H1 (cell line): ENCODE results near the gene DNAH12. TPM values are rescaled to one million over a fixed set of nuclear protein-coding genes. Genes with fewer than 3 reads are reported as not detected.
"Not testable (repeated sequence)": the region's sequence is repeated elsewhere in the genome, so short reads cannot be mapped to it uniquely, and the experiment has no call there.

ENCODE experiments used
- CTCF ChIA-PET: fragments of 300-600 bp; sonication (Branson Sonifier 250); formaldehyde crosslinking; loops from one replicate; lab custom pipeline; 2021; ENCODE audit not compliant: partially characterized antibody; lab: Charles Lee
- POLR2A ChIA-PET: fragments of 300-600 bp; sonication (Branson Sonifier 250); formaldehyde crosslinking; loops from one replicate; lab custom pipeline; 2021; ENCODE audit warnings: inconsistent platforms; ENCODE audit not compliant: partially characterized antibody; lab: Charles Lee
- DNase-seq, 2 experiments: peaks; one replicate each; pipeline versions ENCODE4 v3.0.0 to v3.0.0-alpha.2; 2010 to 2022; ENCODE audit warnings: low spot score in 2 of 2, low read depth in 1 of 2, mixed read lengths in 1 of 2
- FAIRE-seq: peaks from 2 replicates; lab custom pipeline; 2011; peaks lifted over from hg19 to GRCh38; lab: Jason Lieb, UNC
- H2AFZ ChIP-seq: 2 replicates; pipeline ENCODE4 v1.8.1; 2012; ENCODE audit warnings: low read length, inconsistent platforms
- H2AK5ac ChIP-seq: 2 replicates; pipeline ENCODE4 v1.6.1; 2013; ENCODE audit warnings: low read depth, low read length
- H2BK120ac ChIP-seq: replicated peaks from 2 replicates; pipeline ENCODE3; 2013; ENCODE audit warnings: low read depth, low read length, inconsistent platforms
- H2BK12ac ChIP-seq: 2 replicates; pipeline ENCODE4 v1.6.1; 2013; ENCODE audit warnings: low read depth, low read length
- H2BK15ac ChIP-seq: 2 replicates; pipeline ENCODE4 v1.6.1; 2013; ENCODE audit warnings: low read length
- H2BK20ac ChIP-seq: 2 replicates; pipeline ENCODE4 v1.6.1; 2013; ENCODE audit warnings: low read length
- H2BK5ac ChIP-seq: 2 replicates; pipeline ENCODE4 v1.6.1; 2013; ENCODE audit warnings: low read depth, low read length
- H3K14ac ChIP-seq: 2 replicates; pipeline ENCODE4 v1.6.1; 2013; ENCODE audit warnings: inconsistent platforms; ENCODE audit not compliant: insufficient read length
- H3K18ac ChIP-seq: 2 replicates; pipeline ENCODE4 v1.6.1; 2013; ENCODE audit warnings: low read length; ENCODE audit errors: extremely low read depth
- H3K23ac ChIP-seq: 2 replicates; pipeline ENCODE4 v1.6.1; 2013; ENCODE audit warnings: inconsistent platforms; ENCODE audit not compliant: insufficient read length
- H3K23me2 ChIP-seq: 2 replicates; pipeline ENCODE4 v1.6.1; 2013; ENCODE audit warnings: low read depth, low read length
- H3K27ac ChIP-seq: 2 replicates; pipeline ENCODE4 v1.6.1; 2011; ENCODE audit warnings: low read depth, low read length, inconsistent platforms
- H3K27me3 ChIP-seq, 4 experiments: replicated peaks in 1 of 4; 1 replicate in 1 of 4; 2 replicates in 3 of 4; pipeline versions ENCODE4 v1.6.1 to v1.8.1; 2011 to 2013; ENCODE audit warnings: low read length in 3 of 4, mild to moderate bottlenecking in 3 of 4, inconsistent platforms in 2 of 4, mixed read lengths in 2 of 4, moderate library complexity in 1 of 4; ENCODE audit not compliant: control insufficient read depth in 3 of 4, insufficient read depth in 3 of 4; ENCODE audit errors: extremely low read depth in 1 of 4
- H3K36me3 ChIP-seq, 4 experiments: 2 replicates each; pipeline versions ENCODE4 v1.6.1 to v1.8.1; 2011 to 2013; ENCODE audit warnings: mild to moderate bottlenecking in 4 of 4, low read length in 3 of 4, moderate library complexity in 2 of 4, control low read depth in 1 of 4, inconsistent platforms in 1 of 4; ENCODE audit not compliant: insufficient read depth in 4 of 4, control insufficient read depth in 2 of 4
- H3K4ac ChIP-seq: replicated peaks from 2 replicates; pipeline ENCODE3; 2013; ENCODE audit warnings: low read length, low read depth, mixed read lengths, inconsistent platforms; ENCODE audit not compliant: insufficient read length
- H3K4me1 ChIP-seq, 4 experiments: replicated peaks in 1 of 4; 1 replicate in 1 of 4; 2 replicates in 3 of 4; pipeline versions ENCODE4 v1.6.1 to v1.8.1; 2011 to 2013; ENCODE audit warnings: low read length in 3 of 4, inconsistent platforms in 2 of 4, mixed read lengths in 1 of 4; ENCODE audit not compliant: insufficient read depth in 4 of 4, control insufficient read depth in 3 of 4
- H3K4me2 ChIP-seq, 2 experiments: 2 replicates each; pipeline versions ENCODE4 v1.6.1 to v1.8.1; 2011 to 2013; ENCODE audit warnings: low read depth in 2 of 2, low read length in 2 of 2, control low read depth in 1 of 2, inconsistent platforms in 1 of 2, mild to moderate bottlenecking in 1 of 2; ENCODE audit not compliant: insufficient read depth in 1 of 2
- H3K4me3 ChIP-seq, 4 experiments: fragments of 200-600, 300-600 bp in 1 of 4; sonication (generic), shearing (Covaris generic), sonication (Bioruptor Twin) in 1 of 4; 2 replicates each; pipeline versions ENCODE4 v1.5.1 to v1.8.1; 2011 to 2016; ENCODE audit warnings: low read length in 4 of 4, low read depth in 3 of 4, control low read depth in 2 of 4, inconsistent platforms in 2 of 4, mild to moderate bottlenecking in 2 of 4, mixed read lengths in 1 of 4, moderate library complexity in 1 of 4; ENCODE audit not compliant: insufficient read depth in 2 of 4; ENCODE audit errors: extremely low read depth in 1 of 4
- H3K56ac ChIP-seq: replicated peaks from 2 replicates; pipeline ENCODE3; 2013; ENCODE audit warnings: low read depth, mild to moderate bottlenecking, mixed read lengths, low read length, inconsistent platforms; ENCODE audit not compliant: insufficient read length
- H3K79me1 ChIP-seq: 2 replicates; pipeline ENCODE4 v1.6.1; 2013; ENCODE audit warnings: low read depth, low read length, control low read depth
- H3K79me2 ChIP-seq, 2 experiments: 2 replicates each; pipeline versions ENCODE4 v1.6.1 to v1.8.1; 2012 to 2013; ENCODE audit warnings: low read length in 2 of 2, mild to moderate bottlenecking in 2 of 2, inconsistent platforms in 1 of 2; ENCODE audit not compliant: insufficient read depth in 2 of 2, control insufficient read depth in 1 of 2
- H3K9ac ChIP-seq, 4 experiments: replicated peaks in 1 of 4; 1 replicate in 1 of 4; 2 replicates in 3 of 4; pipeline versions ENCODE4 v1.6.1 to v1.8.1; 2011 to 2013; ENCODE audit warnings: low read depth in 3 of 4, low read length in 3 of 4, control low read depth in 2 of 4, mild to moderate bottlenecking in 2 of 4, moderate library complexity in 2 of 4, inconsistent platforms in 1 of 4; ENCODE audit errors: extremely low read depth in 1 of 4
- H3K9me3 ChIP-seq, 2 experiments: 2 replicates each; pipeline versions ENCODE4 v1.6.1 to v1.8.1; 2012 to 2013; ENCODE audit warnings: mild to moderate bottlenecking in 2 of 2, moderate library complexity in 2 of 2, control low read depth in 1 of 2, inconsistent platforms in 1 of 2, low read depth in 1 of 2, low read length in 1 of 2, mixed read lengths in 1 of 2; ENCODE audit not compliant: insufficient read depth in 2 of 2
- H4K20me1 ChIP-seq, 2 experiments: replicated peaks in 1 of 2; 2 replicates each; pipeline versions ENCODE3 to v1.8.1; 2011 to 2013; ENCODE audit warnings: inconsistent platforms in 2 of 2, low read length in 2 of 2, mild to moderate bottlenecking in 1 of 2; ENCODE audit not compliant: insufficient read depth in 2 of 2, control insufficient read depth in 1 of 2
- H4K5ac ChIP-seq: 2 replicates; pipeline ENCODE4 v1.6.1; 2013; ENCODE audit warnings: low read length, low read depth, mixed read lengths, inconsistent platforms; ENCODE audit not compliant: insufficient read length
- H4K8ac ChIP-seq: 2 replicates; pipeline ENCODE4 v1.8.0; 2013; ENCODE audit warnings: mild to moderate bottlenecking, moderate library complexity, low read length, inconsistent platforms; ENCODE audit not compliant: insufficient read depth; ENCODE audit errors: extremely low read depth
- H4K91ac ChIP-seq: replicated peaks from 2 replicates; pipeline ENCODE3; 2013; ENCODE audit warnings: low read length, mixed read lengths, inconsistent platforms; ENCODE audit not compliant: insufficient read length
- BACH1 ChIP-seq: IDR thresholded peaks from 2 replicates; pipeline ENCODE4 v1.6.1; 2012; ENCODE audit warnings: low read length, improper control_type of control experiment
- BCL11A ChIP-seq, 2 experiments: IDR thresholded peaks; one replicate each; pipeline ENCODE4 v1.6.1; 2011; ENCODE audit warnings: low read depth in 2 of 2, low read length in 2 of 2, mild to moderate bottlenecking in 2 of 2
- HDAC2 ChIP-seq, 2 experiments: fragments of 300-600 bp in 1 of 2; sonication (generic) in 1 of 2; IDR thresholded peaks; 2 replicates each; pipeline ENCODE4 v1.6.1; 2011 to 2012; ENCODE audit warnings: low read depth in 2 of 2, low read length in 2 of 2, mild to moderate bottlenecking in 2 of 2, moderate library complexity in 2 of 2, borderline replicate concordance in 1 of 2, inconsistent platforms in 1 of 2
- KDM5A ChIP-seq: fragments of 200-600 bp; IDR thresholded peaks from 2 replicates; pipeline ENCODE4 v1.7.1; 2012; ENCODE audit warnings: mild to moderate bottlenecking, low read length, inconsistent platforms, mixed read lengths
- RBBP5 ChIP-seq: IDR thresholded peaks from 2 replicates; pipeline ENCODE4 v1.7.1; 2012; ENCODE audit warnings: low read depth, mild to moderate bottlenecking, inconsistent platforms, low read length, moderate library complexity, borderline replicate concordance
- RNF2 ChIP-seq: fragments of 200-900, 300-1000 bp; sonication (generic); IDR thresholded peaks from 2 replicates; pipeline ENCODE4 v1.7.1; 2016; ENCODE audit warnings: borderline replicate concordance, low read depth, mild to moderate bottlenecking, antibody characterized with exemption, low read length; ENCODE audit not compliant: poor library complexity, severe bottlenecking; ENCODE audit errors: missing control alignments
- WGBS, 2 experiments: shearing (Covaris generic) in 1 of 2; methylation state at CpG; one replicate each; pipeline versions ENCODE4 v1.1.6 to v1.1.7; 2013 to 2015; ENCODE audit warnings: low lambda C conversion rate in 2 of 2, mixed read lengths in 2 of 2, inconsistent platforms in 1 of 2, low coverage in 1 of 2, missing lambda C conversion rate in 1 of 2; ENCODE audit not compliant: insufficient replicate concordance in 2 of 2, insufficient coverage in 1 of 2, insufficient read length in 1 of 2; ENCODE audit errors: extremely low coverage in 1 of 2, missing lambda C conversion rate in 1 of 2; 5-methylcytosine and 5-hydroxymethylcytosine counted together
- polyA plus RNA-seq, 7 experiments: library from polyadenylated mRNA; depleted of rRNA in 3 of 7; stranded (reverse) in 5 of 7; unstranded in 2 of 7; fragments of >200 nt in 5 of 7; fragments of 200-250 nt in 2 of 7; gene quantifications; 1 replicate in 5 of 7; 2 replicates in 1 of 7; 4 replicates in 1 of 7; pipeline versions ENCODE4 v1.2.1 to v1.2.3, GENCODE V29; 2011 to 2013; ENCODE audit warnings: missing spikeins in 2 of 7, mixed read lengths in 2 of 7
- total RNA-seq: library from RNA; stranded (reverse); fragmentation: NEBNext Ultra II Directional; extraction: Animal tissue kit (Norgen Biotek cat#: 25700); gene quantifications from 2 replicates; pipeline ENCODE4 v1.2.1, GENCODE V29; 2021
- TF ChIP-seq, protein P1 (sequence below): IDR thresholded peaks from 2 replicates; pipeline ENCODE4 v1.6.1; 2012; ENCODE audit warnings: low read length, inconsistent platforms

DNAH12 gene
- total and polyA plus RNA-seq, 2 of the 8 experiments (the other 6 are each of a cell fraction or from before 2014, with no cell fraction given), result not detected

- TF ChIP-seq RNF2 (no peak), HDAC2 (IDR thresholded peaks at IDR 0.05; ENCODE audit: borderline replicate concordance in 1 of 2, low read depth in 2 of 2, low read length in 2 of 2) (no peak), BCL11A (IDR thresholded peaks at IDR 0.05; ENCODE audit: low read depth in 2 of 2, low read length in 2 of 2) (no peak), KDM5A (no peak), RBBP5 (no peak), BACH1 (no peak)
- TF ChIP-seq, protein P1, sequence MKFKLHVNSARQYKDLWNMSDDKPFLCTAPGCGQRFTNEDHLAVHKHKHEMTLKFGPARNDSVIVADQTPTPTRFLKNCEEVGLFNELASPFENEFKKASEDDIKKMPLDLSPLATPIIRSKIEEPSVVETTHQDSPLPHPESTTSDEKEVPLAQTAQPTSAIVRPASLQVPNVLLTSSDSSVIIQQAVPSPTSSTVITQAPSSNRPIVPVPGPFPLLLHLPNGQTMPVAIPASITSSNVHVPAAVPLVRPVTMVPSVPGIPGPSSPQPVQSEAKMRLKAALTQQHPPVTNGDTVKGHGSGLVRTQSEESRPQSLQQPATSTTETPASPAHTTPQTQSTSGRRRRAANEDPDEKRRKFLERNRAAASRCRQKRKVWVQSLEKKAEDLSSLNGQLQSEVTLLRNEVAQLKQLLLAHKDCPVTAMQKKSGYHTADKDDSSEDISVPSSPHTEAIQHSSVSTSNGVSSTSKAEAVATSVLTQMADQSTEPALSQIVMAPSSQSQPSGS, result no peak
Measured at GRCh38 chr3:57370341-57370740, 173.8 kb downstream of the DNAH12 start (continued).

- H3K79me1 ChIP-seq, H3K23ac ChIP-seq, H3K36me3 ChIP-seq, H3K9ac ChIP-seq, H2BK120ac ChIP-seq, H3K27ac ChIP-seq, H4K8ac ChIP-seq, H4K5ac ChIP-seq, H3K4me3 ChIP-seq, H2BK15ac ChIP-seq, H3K79me2 ChIP-seq, DNase-seq, H3K4me2 ChIP-seq, H2AFZ ChIP-seq, H3K18ac ChIP-seq, H2BK5ac ChIP-seq, POLR2A ChIA-PET, H4K91ac ChIP-seq, FAIRE-seq, H2BK12ac ChIP-seq, H2BK20ac ChIP-seq, H4K20me1 ChIP-seq, H3K27me3 ChIP-seq, H3K4ac ChIP-seq, H2AK5ac ChIP-seq, H3K23me2 ChIP-seq, H3K56ac ChIP-seq, H3K4me1 ChIP-seq, H3K9me3 ChIP-seq, H3K14ac ChIP-seq: not testable (repeated sequence)
- CTCF ChIA-PET, result interaction anchor here (1.5 kb wide), 1 partner anchor 11 kb away, joined by 5 read pairs; no protein-coding TSS in a partner anchor
- 80% methylated on average over 2 of the region's 2 CpGs; no CpG with 5 or more reads in 1 of the 2 experiments for WGBS, 2 experiments
Measured at GRCh38 chr3:57365089-57365488, 179.1 kb downstream of the DNAH12 start.
